GM12874 (cell line): ENCODE data around the gene ITPK1.

ENCODE experiments used
- CTCF ChIP-seq: IDR thresholded peaks from 2 replicates; pipeline ENCODE4 v1.5.1; 2011; ENCODE audit warnings: low read depth, mild to moderate bottlenecking, control low read depth, low read length, moderate library complexity; ENCODE audit not compliant: insufficient read depth

ITPK1 gene

DNA sequence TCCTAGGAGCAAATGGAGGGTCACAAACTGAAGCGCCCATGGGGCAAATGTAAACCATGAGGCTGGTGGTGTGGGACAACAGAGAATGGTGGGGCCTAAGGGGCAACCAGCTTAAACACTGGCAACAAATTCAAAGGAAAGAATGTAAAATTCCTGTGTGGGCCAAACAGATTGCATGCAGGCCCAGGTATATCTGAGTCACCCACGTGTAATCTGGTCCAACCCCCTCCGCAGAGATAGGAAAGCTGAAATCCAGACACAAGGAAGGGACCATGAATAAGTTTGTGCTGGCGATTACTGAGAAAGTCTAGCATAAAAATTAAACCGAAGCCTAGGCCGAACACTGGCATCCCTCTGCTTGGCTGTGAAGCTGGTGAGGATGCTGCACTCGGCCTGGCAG is 71.6 kb downstream of the ITPK1 start:
- no peak for TF ChIP-seq CTCF

- no peak for TF ChIP-seq CTCF
These were observed 72.5 kb downstream of the ITPK1 start for GRCh38 chr14:93042968-93043940.

DNA sequence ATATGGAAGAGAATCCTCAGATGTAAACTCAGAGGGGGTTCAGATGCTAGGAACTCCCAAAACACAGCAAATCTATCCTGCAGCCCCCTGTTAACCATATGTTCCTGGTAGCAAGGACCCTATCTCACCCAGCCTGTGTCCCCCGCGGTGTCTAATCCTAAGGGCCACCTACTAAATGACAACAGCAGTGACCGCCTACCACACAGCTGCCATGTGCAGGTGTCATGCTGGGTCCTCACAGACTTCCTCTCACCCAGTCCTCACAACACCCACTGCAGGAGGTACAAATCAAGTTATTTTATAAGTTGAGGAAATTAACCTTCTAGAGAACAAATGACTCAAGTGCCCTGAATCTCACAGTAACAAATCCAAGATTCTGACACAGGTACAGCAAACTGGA is 73.9 kb downstream of the ITPK1 start:
- TF ChIP-seq CTCF: no peak

DNA sequence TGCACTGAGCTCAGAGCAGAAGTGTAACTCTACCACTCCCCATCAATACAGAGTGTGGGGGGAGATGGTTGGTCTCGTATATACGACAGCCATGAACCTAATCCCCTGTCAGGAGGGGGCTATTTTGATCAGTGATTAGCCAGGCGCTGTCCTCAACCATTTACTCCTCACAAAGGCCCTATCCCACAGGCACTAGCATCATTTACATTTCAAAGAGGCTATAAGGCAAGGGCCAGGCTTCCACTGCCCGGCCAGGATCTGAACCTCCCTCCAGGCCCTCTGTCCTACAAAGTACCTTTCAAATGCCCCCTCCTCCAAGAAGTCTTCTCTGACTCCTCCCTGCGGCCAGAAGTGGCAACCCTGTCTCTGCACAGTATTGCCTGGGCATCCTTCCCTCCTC is 74.7 kb downstream of the ITPK1 start:
- TF ChIP-seq CTCF: no peak

DNA sequence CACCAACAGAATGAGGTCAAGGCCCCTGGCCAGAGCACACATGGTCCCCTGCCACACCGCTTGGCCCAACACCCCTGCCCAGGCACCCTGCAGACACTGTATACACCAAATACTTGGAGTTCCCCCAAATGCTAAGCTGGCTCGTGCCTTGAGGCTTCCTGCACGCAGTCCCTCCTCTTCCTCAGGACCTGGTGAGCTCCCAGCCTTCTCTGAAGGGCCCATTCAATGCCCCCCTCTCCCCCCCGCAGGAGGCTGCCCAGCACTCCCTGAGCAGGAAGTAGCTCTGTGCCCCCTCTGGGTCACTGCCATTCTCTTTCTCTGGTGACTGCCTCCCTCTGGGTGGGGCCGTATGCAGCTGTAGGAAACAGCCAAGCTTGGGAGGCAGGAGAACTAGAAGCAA is 75.3 kb downstream of the ITPK1 start:
- TF ChIP-seq CTCF: no peak

- TF ChIP-seq CTCF: no peak
These were observed 75.9 kb downstream of the ITPK1 start for GRCh38 chr14:93039649-93040315.

DNA sequence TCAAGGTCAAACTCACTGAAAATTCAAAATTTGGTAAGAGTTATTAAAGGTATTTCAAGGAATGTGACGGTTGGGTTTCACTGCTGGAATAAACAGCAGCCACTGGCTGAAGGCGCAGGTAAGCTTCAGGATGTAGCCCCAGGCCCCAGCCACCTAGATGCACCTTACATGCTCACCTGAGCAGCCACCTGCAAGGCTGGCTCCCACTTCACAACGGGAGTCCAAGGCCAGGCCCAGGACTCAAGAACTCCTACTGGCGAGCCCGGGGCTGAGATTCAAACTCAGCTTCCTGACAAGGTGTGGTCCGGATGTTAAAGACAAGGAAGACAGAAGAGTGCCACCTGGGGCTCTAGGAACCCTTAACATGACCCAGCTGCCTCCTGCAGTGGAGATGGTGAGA is 78.4 kb downstream of the ITPK1 start:
- TF ChIP-seq CTCF: no peak
